Activated CD8-positive, alpha-beta memory T cell treated with anti-CD3 and anti-CD28 coated beads, Interleukin-2, amount 50 U/mL, for 1 hour (primary cell): ENCODE results near the gene OSBPL10.

Source experiments
- DNase-seq: peaks from one replicate; pipeline ENCODE4 v3.0.0-alpha.2; 2020; ENCODE audit errors: extremely low read depth

OSBPL10 gene

DNA sequence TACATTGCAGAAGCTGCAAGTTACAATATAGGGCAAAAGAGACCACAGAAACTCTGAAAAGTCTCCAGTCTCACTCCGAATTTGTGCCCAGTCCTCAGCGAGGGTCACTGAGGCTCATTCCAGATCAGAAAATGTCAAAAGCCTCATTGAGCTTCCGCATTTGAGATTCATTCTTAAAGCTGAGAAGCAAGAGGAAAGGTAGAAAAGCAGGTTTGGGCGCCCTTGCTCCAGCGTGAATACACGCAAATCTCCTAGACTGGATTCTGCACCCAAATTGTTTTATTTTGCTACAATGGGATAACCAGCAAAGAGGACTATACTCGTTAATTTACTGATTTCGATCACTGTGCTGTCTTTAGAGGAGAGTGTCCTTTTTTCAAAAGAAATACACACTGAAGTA, 236.1 kb downstream of the OSBPL10 start:
- no peak for DNase-seq

DNA sequence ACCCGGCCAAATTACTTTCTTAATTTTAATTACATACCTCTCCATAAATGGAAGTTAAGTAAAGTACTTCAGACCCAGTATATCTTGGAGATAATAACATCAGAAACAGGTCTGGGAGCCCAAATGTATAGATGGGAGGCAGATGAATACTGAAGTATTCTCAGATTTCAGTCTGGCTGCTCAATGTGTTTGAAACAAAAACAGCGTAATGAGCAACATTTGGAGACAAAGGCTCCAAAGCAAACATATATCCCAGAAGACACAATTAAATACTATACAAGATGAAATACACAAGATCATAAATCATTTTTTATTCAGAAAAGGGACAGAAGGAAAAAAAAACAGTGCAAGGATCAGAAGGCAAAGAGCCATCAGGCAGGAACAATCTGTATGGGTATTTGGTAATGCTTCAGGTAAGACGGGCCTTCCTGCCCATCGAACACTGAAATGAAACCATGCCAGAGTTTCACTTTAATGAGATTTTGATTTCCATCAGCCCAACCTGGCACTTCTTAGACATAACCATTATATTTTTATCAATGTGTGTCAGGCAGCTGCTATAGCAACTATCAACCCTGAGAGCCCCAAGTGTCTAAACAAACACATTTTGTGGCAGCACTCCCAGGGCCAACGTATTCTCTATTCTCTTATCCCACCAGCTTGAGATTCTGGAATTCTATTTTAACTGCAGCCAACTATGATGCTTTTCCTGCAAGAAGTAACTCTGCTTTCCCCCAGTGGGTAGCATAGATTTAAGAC, 237.6 kb downstream of the OSBPL10 start:
- no peak for DNase-seq

DNA sequence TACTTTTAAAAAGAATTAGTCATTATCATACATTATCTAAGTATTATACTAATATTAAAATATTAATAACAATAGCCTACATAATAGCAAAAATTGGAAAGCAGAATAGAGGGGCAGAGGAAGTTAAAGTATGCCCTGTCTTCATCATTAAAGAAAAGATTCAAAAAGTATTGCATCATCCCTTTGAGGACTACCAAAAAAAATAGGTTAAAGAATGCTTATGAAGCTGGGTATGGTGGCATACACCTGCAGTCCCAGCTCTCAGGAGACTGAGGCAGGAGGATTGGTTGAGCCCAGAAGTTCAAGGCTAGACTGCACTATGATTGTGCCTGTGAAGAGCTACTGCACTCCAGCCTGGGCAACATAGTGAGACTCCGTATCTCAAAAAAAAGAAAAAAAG, 240.7 kb downstream of the OSBPL10 start:
- DNase-seq = no peak

GRCh38 chr3:31738412-31738811, 242.7 kb downstream of the OSBPL10 start:
- no peak for DNase-seq

- DNase-seq = no peak
These were observed 245.4 kb downstream of the OSBPL10 start for GRCh38 chr3:31735667-31736066.

GRCh38 chr3:31733234-31733667, 247.8 kb downstream of the OSBPL10 start:
- DNase-seq = no peak

GRCh38 chr3:31732548-31732947, 248.5 kb downstream of the OSBPL10 start:
- no peak for DNase-seq

- DNase-seq = no peak
These were observed 251.5 kb downstream of the OSBPL10 start for GRCh38 chr3:31729573-31729972.

DNA sequence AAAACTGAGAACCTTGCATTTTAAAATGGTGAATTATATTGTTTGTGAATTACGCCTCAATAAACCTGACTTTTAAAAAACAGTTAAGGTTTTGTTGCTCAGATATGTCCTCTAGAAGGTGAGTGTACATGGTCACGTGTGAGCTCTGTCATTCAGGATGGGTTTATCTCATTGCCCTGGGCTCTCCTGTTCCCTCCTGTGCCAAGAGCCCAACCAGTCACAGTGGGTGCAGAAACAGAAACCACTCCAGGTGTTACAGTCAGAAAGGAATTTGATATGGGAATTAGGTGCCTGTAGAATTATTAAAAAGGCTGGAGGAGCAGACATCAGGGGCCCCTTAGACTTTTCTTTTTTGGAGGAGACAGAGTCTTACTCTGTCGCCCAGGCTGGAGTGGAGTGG, 252.0 kb downstream of the OSBPL10 start:
- no peak for DNase-seq

- no peak for DNase-seq
These were observed 252.7 kb downstream of the OSBPL10 start for GRCh38 chr3:31728403-31728802.

GRCh38 chr3:31725976-31726375, 255.1 kb downstream of the OSBPL10 start:
- DNase-seq = no peak

- DNase-seq = no peak
These were observed 255.5 kb downstream of the OSBPL10 start for GRCh38 chr3:31725568-31725967.

DNA sequence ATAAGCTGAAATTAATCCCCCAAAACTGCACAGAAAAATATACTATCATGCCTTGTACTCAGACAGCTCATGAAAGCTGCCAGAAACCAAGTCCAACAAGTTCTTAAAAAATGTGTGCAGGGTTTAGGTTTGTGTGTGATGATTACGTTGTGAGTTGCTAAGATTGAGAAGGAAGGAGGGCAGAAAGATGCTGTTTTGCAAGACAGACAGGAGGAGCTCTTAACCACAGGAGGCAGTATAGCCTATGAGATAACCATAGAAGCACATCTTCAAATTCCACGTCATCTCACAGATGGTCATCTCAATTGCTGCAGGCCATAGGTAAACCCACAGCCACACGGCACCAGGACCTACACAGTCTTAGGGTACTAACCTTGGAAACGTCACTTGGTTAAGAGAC, 256.4 kb downstream of the OSBPL10 start:
- no peak for DNase-seq

GRCh38 chr3:31724116-31724515, 256.9 kb downstream of the OSBPL10 start:
- DNase-seq = no peak

GRCh38 chr3:31723701-31724100, 257.4 kb downstream of the OSBPL10 start:
- no peak for DNase-seq

DNA sequence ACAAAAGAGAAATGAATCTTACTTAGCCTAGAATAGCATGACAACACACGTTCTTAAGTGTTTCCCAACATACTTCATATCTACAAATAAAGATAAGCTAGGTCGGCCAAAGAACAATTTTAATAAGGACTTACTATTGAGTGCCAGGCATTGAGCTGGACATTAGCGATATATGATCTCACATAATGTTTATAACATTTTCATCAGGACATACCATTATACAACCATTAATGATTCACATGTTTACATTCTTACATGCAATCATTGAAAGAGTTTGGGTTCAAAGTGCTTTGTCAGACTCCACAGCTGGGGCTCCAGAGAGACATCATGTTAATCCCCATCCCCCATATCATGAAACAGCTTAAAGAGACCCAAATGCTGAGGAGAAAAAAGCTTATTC, 259.4 kb downstream of the OSBPL10 start:
- no peak for DNase-seq

DNA sequence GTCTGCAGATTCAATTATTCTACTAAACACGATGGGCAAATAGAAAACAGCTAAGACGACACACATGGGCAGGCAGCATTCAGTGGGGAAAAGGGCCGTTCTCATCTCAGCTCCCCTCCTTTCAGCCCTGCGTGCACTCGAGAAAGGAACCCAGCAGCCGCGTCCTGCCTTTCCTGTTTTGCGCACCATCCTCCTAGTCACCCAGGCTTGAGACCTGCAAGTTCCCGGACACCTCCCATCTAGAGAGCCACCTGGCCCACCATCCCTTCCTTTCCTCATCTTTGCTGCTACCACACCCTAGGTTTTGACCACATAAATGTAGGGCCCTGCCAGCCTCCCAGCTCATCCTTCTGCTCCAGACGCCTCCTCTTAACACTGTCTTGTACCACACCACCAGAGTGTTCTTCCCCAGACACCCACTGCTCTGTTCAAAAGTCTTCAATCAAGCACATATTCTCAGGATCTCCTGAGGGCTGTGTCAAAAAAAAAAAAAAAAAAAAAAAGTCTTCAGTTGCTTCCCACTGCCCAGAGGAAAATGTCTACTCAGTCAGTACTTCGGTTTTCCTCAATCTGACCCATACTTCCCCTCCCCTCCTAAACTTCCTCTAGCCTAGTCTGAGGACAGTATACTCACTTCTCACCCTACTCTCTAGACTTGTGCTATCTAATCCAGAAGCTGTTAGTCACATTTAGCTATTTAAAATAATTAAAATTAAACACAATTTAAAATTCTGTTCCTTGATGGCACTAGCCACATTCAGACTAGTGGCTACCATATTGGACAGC, 266.4 kb downstream of the OSBPL10 start:
- DNase-seq = no peak

- no peak for DNase-seq
These were observed 267.2 kb downstream of the OSBPL10 start for GRCh38 chr3:31713816-31714215.

GRCh38 chr3:31710123-31710803, 270.8 kb downstream of the OSBPL10 start:
- no peak for DNase-seq

DNA sequence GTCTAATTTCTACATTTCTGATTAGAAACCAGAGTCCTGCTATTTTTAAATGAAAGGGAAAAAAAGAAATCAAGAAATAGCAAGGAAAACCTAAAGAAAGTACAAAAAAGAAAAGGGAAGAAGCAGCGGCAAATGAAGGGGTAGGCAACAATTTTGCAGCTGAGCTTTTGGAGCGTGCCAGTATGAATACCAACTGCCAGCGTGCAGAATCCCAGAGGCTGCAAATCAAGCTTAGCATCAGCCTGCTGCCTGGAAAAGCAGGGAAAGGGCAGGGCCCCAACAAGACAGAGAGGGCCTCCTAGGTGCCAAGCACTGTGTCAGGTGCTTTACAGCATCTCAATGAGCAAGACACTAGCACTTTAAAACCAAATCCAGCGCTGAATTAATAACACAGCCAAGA, 271.5 kb downstream of the OSBPL10 start:
- DNase-seq = no peak

DNA sequence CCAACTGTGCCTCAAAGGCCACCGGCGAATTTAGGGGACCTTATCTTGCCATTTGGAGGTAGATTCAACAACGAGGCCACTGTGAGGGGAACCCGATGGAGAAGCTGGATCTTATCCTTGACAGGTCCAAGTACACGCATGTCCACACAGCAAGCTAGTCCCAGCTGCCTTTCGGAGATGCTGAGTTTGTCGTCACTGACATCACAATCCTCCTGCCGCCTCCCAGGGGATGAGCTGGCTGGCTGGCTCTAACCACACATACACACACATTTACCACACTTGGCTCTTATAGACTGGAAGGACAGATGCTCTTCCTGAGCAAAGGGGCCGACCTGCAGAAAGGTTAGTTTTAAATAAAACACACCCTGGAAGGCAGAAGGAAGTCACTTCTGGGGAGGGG, 272.1 kb downstream of the OSBPL10 start:
- no peak for DNase-seq

GRCh38 chr3:31707286-31707685, 273.8 kb downstream of the OSBPL10 start:
- no peak for DNase-seq

DNA sequence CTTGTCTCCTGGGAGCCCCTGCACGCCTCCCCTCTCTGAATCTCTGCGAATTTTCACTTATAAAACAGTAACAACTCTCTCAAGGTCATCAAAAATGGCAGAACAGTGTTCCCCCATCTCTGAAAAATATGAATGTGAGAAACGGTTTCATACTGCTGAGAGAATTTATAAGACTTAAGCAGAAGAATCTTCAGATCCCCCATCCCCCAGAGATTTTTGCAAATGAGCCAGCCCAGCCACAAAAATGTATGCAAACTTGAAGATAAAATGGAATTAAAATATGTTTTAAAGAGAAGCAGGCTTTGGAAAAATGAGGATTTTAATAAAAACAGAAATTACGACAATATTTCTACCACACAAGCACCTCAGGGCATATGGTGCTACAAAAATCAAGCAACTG, 275.3 kb downstream of the OSBPL10 start:
- DNase-seq = no peak
